Stimulated activated CD8-positive, alpha-beta memory T cell treated with anti-CD3 and anti-CD28 coated beads, Interleukin-15, amount 100 ng/mL, for 24 hours (primary cell): ENCODE results near the gene GDF11.
"Not testable (repeated sequence)": the region's sequence is repeated elsewhere in the genome, so short reads cannot be mapped to it uniquely, and the experiment has no call there.

Source experiments
- DNase-seq: peaks from one replicate; pipeline ENCODE4 v3.0.0-alpha.2; 2020; ENCODE audit warnings: low read depth

The GDF11 gene

DNA sequence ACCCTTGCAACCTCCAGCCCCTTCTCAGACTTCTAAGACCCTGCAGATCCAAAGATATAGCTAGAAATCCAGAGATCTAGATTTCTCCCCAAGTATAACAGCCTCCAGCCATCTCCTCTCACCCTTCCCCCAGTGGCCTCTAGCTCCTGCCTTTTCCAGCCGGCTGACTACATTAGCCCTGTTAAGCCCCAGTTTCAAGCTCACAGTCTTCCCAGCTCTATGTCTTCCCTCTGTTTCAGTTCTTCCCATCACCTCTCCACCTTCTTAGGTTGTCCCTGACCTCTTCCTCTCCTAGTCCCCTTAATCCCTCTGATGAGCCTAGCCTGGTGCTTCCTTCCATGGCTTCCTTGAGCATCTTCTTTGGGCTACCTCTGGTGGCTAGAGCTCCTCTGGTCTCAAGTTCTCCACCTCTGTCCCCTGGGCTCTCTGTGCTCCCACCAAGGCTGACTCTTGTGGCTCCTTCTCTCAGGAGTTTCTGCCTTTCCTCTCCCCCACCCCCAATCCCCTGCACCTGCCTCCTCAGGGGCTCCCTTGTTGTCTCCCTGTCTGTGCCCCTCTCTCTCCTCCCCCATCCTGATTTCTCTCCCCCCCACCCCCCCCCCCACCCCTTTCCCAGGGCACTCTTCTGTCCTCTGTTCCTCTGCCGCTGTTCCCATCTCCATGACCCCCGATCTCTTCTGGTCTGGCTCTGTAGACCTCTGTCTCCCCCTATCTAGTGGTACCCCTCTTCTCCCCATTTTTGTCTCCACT lies 816 bp upstream of the GDF11 start:
- DNase-seq: no peak

DNA sequence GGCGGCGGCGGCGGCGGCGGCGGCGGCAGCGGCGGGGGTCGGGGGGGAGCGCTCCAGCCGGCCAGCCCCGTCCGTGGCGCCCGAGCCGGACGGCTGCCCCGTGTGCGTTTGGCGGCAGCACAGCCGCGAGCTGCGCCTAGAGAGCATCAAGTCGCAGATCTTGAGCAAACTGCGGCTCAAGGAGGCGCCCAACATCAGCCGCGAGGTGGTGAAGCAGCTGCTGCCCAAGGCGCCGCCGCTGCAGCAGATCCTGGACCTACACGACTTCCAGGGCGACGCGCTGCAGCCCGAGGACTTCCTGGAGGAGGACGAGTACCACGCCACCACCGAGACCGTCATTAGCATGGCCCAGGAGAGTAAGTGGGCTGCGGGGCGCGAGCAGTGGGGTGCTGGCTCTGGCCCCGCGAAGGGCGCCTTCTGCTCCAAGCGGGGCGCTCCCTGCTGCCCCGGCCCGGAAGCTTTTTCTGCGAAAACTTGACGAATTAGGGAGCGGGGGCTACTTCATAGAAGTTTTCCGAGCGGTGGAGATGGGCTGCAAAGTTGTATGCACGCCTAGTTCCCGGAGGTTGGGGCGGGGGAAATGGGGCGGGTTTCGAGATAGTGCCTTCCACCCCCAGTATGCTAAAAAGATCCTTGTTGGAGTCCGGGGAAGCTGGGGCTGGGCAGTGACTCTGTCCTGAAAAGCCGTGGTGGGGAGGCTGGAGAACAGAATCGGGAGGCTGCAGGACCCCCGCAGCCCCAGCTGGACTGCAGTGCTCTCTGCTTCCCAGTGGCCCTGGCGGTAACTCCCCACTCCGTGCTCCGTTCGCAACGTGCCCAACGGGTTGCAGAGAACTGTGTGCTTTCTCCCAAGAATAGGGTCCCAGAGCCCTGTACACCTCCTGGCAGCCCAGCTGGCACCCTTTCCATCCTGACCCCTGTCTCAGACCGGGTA lies 751 bp downstream of the GDF11 start:
- no peak for DNase-seq

DNA sequence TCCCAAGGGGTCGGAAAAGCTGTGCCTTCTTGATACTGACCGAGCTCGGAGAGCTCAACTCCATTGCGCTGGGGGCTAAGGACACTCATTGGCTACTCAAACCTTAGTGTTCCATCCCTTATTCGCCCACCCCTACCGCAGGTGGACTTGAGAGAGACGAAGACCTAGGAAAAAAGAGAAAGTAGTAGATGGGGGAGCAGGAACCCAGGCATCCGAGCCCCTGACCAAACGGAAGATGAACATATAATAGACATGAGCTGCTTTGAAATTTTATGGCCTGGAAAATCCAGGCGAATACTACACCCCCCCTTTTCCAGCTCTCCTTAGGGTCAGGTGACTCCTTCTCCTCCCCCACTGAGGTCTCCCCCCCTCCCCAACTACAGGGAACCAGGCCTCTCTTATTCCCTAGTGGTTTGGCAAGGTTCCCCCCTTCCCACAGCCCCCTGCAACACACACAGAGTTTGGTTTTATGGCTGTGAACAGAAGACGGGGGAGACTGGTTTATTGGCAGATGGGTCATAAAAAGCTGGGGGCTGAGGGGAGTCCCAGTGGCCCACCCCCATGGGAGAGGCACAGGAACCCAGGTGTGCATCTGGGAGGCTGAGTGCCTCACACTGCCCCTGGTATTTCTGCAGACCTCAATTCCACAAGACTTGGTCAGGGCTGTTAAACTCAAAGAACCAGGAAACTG lies 1.6 kb downstream of the GDF11 start:
- DNase-seq: no peak

DNA sequence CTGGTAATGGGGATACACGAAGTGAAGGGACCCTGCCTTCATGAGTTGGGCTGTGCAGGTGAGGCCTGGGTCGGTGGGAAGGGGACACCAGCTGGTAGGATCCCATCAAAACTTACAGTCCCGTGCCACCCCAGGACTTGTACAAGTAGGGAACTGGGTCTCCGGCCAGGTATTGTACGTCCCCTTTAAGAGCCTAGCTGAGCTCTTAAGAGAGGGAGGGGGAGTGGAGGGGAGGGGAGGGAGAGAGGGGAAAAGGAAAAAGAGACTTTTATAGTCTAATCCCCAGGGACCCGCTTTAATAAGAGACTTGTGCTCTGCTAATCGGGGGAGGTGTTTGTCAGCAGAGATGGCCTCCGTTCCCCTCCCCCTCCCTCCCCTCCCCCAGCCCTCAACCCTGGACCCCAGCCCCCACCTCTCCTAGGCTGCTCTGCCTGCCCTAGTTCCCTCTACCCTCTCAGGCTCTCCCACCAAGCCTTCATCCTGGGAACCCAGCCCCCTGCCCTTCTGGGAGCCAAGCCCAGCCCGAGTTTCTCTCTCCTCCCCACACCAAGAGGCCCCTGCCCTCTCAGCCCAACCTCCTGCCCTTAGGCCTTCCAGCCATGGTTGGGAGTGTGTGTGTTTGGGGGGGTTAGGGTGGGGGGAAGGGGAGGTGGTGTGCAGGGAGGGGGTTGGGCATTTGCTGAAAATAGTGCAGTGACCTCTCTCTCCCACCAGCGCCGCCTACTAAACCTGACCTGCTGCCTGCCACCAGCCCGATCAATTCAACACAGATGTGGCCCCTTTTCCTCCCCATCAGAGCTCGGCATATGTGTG lies 2.6 kb downstream of the GDF11 start:
- DNase-seq: no peak

- no peak for DNase-seq
These were observed 3.4 kb downstream of the GDF11 start for GRCh38 chr12:55746174-55746912.

GRCh38 chr12:55746913-55747231 lies 4.0 kb downstream of the GDF11 start:
- no peak for DNase-seq

- no peak for DNase-seq
These were observed 5.5 kb downstream of the GDF11 start for GRCh38 chr12:55748230-55748993.

DNA sequence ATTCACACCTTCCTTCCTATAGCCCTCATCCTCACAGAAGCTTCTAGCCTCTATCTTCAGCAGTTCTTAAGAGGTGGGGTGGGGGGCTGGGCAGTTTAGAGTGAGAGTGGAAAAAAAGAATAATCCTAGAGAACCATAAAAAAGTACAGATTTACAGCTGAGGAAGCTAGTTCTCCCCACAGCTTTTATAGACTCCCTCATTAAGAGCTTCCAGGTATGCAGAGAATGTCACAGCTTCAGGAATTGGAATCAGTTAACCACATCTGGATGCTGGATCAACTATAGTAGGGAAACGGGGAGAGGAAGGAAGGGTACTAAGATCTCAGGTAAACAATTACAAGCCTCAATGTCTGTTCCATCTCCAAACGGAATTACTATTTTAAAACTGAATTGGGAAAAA lies 12.3 kb downstream of the GDF11 start:
- DNase-seq: no peak

GRCh38 chr12:55757701-55758100 lies 14.8 kb downstream of the GDF11 start:
- no peak for DNase-seq

DNA sequence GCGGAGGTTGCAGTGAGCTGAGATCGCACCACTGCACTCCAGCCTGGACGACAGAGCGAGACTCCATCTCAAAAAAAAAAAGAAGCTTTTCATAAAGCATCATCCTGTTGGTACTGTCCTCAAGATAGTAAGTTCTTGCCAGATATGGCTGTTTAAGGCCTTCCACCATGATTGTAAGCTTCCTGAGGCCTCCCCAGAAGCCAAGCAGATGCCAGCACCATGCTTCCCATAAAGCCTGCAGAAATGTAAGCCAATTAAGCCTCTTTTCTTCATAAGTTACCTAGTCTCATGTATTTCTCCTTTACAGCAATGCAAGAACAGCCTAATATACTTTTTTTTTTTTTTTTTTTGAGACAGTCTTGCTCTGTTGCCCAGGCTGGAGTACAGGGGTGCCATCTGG lies 15.7 kb downstream of the GDF11 start:
- not testable (repeated sequence) for DNase-seq

DNA sequence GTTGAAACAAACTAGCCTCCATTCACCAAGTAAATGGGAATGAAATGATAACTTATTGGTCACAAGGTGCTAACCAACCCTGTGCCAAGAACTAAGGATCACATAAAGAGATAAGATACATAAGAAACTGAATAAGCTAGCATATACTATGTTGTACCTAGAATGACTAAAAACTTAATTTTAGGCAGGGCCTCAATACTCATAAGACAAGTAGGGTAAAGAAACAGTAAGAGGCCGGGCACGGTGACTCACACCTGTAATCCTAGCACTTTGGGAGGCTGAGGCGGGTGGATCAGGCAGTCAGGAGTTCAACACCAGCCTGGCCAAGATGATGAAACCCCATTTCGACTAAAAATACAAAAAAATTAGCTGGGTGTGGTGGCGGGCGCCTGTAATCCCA lies 17.7 kb downstream of the GDF11 start:
- no peak for DNase-seq

GRCh38 chr12:55762646-55763045 lies 19.7 kb downstream of the GDF11 start:
- DNase-seq: no peak

- no peak for DNase-seq
These were observed 22.9 kb downstream of the GDF11 start for GRCh38 chr12:55765736-55766290.

DNA sequence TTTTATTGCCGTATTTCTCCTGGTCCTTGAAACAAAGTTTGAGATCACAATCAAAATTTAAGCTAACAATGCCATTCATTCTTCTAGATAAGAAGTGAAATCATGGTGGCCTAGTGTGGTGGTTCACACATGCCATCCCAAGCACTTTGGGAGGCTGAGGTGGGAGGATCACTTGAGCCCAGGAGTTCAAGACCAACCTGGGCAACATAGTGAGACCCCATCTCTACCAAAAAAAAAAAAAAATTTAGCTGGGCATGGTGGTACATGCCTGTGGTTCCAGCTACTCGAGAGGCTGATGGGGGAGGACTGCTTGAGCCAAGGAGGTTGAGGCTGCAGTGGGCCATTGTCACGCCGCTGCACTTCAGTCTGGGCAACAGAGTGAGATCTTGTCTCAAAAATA lies 24.2 kb downstream of the GDF11 start:
- DNase-seq: no peak

GRCh38 chr12:55771736-55772135 lies 28.8 kb downstream of the GDF11 start:
- no peak for DNase-seq

- DNase-seq: no peak
These were observed 34.9 kb downstream of the GDF11 start for GRCh38 chr12:55777856-55778255.

DNA sequence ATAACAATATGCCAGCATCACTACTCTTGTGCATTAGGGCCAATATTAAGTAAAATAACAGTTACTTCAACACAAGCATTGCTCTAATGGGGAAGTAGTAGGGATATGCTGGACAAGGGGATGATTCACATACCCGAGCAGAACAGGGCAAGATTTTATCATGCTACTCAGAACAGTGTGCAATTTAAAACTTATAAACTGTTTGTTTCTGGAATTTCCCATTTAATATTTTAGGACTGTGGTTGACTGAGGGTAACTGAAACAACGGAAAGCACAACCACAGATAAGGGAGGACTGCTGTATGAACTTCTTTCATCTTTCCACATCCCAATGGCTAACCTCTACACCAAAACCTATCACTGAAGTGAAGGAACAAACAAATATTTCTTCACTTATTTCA lies 37.8 kb downstream of the GDF11 start:
- DNase-seq: no peak

- no peak for DNase-seq
These were observed 45.6 kb downstream of the GDF11 start for GRCh38 chr12:55788546-55788945.

GRCh38 chr12:55789171-55789570 lies 46.2 kb downstream of the GDF11 start:
- no peak for DNase-seq

DNA sequence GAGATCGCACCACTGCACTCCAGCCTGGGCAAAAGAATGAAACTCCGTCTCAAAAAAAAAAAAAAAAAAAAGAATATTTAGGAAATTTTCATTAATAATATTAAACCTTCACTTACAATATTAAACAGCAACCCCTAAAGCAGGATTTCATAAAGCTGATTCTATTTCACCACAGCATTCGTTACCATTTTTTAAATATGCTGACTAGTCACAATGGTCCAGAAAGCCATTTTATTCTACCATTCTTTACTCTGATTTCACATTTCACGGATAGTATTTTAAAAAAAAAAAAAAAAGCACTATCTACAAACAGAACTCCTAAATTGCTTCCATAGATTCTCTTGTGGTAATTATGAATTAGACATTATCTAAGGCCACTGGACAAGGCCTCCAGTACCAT lies 47.0 kb downstream of the GDF11 start:
- DNase-seq: no peak
